ENCODE results near the gene NOTO.
"Not testable (repeated sequence)": the region's sequence is repeated elsewhere in the genome, so short reads cannot be mapped to it uniquely, and the experiment has no call there.

Gene NOTO

GRCh38 chr2:73166813-73167212 lies 35.6 kb upstream of the NOTO start:
- not testable (repeated sequence) for H3K4me2 ChIP-seq (ENCODE audit: low read length); H4K8ac ChIP-seq (ENCODE audit: low read depth, low read length); H3K27ac ChIP-seq (ENCODE audit: low read depth, low read length); H3K56ac ChIP-seq (ENCODE audit: low read length); DNase-seq; H3K79me1 ChIP-seq (ENCODE audit: low read length); H2BK120ac ChIP-seq (ENCODE audit: low read depth, low read length); H2BK15ac ChIP-seq (replicated peaks; ENCODE audit: low read depth); H3K4me3 ChIP-seq (ENCODE audit: low read length); H2BK5ac ChIP-seq (ENCODE audit: low read length); H3K4ac ChIP-seq (ENCODE audit: low read depth, low read length); H2AK5ac ChIP-seq (ENCODE audit: low read length); H3K23ac ChIP-seq (ENCODE audit: low read length); H3K18ac ChIP-seq (ENCODE audit: low read length); H4K5ac ChIP-seq (ENCODE audit: low read length); H3K9ac ChIP-seq (ENCODE audit: low read length); H3K36me3 ChIP-seq (ENCODE audit: control insufficient read depth, insufficient read depth, low read length); H3K79me2 ChIP-seq (ENCODE audit: control insufficient read depth, insufficient read depth, low read length); H3K27me3 ChIP-seq (ENCODE audit: insufficient read depth, low read length, poor library complexity); H3K4me1 ChIP-seq (ENCODE audit: control insufficient read depth, low read depth, low read length)
- no CpG with 5 or more reads among the region's 8 CpGs for WGBS (ENCODE audit: extremely low coverage, insufficient coverage, low lambda C conversion rate)

- H3K4me2 ChIP-seq (ENCODE audit: low read length); H3K79me1 ChIP-seq (ENCODE audit: low read length); H4K8ac ChIP-seq (ENCODE audit: low read depth, low read length); H3K27me3 ChIP-seq (ENCODE audit: insufficient read depth, low read length, poor library complexity); DNase-seq; H3K4me1 ChIP-seq (ENCODE audit: control insufficient read depth, low read depth, low read length); H3K4ac ChIP-seq (ENCODE audit: low read depth, low read length); H2BK5ac ChIP-seq (ENCODE audit: low read length); H3K56ac ChIP-seq (ENCODE audit: low read length); H2BK120ac ChIP-seq (ENCODE audit: low read depth, low read length); H2BK15ac ChIP-seq (replicated peaks; ENCODE audit: low read depth); H3K36me3 ChIP-seq (ENCODE audit: control insufficient read depth, insufficient read depth, low read length); H3K79me2 ChIP-seq (ENCODE audit: control insufficient read depth, insufficient read depth, low read length); H3K4me3 ChIP-seq (ENCODE audit: low read length); H2AK5ac ChIP-seq (ENCODE audit: low read length); H3K9ac ChIP-seq (ENCODE audit: low read length); H3K18ac ChIP-seq (ENCODE audit: low read length); H3K23ac ChIP-seq (ENCODE audit: low read length); H4K5ac ChIP-seq (ENCODE audit: low read length); H3K27ac ChIP-seq (ENCODE audit: low read depth, low read length): not testable (repeated sequence)
Observed at GRCh38 chr2:73168348-73168747, 34.0 kb upstream of the NOTO start.

- no CpG with 5 or more reads among the region's 7 CpGs for WGBS (ENCODE audit: extremely low coverage, insufficient coverage, low lambda C conversion rate)
- not testable (repeated sequence) for H2BK15ac ChIP-seq (replicated peaks; ENCODE audit: low read depth); H3K23ac ChIP-seq (ENCODE audit: low read length); H3K27me3 ChIP-seq (ENCODE audit: insufficient read depth, low read length, poor library complexity); H3K36me3 ChIP-seq (ENCODE audit: control insufficient read depth, insufficient read depth, low read length); H3K4ac ChIP-seq (ENCODE audit: low read depth, low read length); H3K79me2 ChIP-seq (ENCODE audit: control insufficient read depth, insufficient read depth, low read length); H3K27ac ChIP-seq (ENCODE audit: low read depth, low read length); H4K5ac ChIP-seq (ENCODE audit: low read length); H4K8ac ChIP-seq (ENCODE audit: low read depth, low read length); H3K4me3 ChIP-seq (ENCODE audit: low read length); H2BK120ac ChIP-seq (ENCODE audit: low read depth, low read length); H3K4me2 ChIP-seq (ENCODE audit: low read length); H3K18ac ChIP-seq (ENCODE audit: low read length); H3K4me1 ChIP-seq (ENCODE audit: control insufficient read depth, low read depth, low read length); H3K79me1 ChIP-seq (ENCODE audit: low read length); H3K9ac ChIP-seq (ENCODE audit: low read length); H2AK5ac ChIP-seq (ENCODE audit: low read length); DNase-seq; H3K56ac ChIP-seq (ENCODE audit: low read length); H2BK5ac ChIP-seq (ENCODE audit: low read length)
Observed at GRCh38 chr2:73170341-73170740, 32.0 kb upstream of the NOTO start.

GRCh38 chr2:73172963-73173362 lies 29.4 kb upstream of the NOTO start:
- Histone ChIP-seq H3K23ac (ENCODE audit: low read length) (no peak overlapping the region), H2AK5ac (ENCODE audit: low read length) (no peak overlapping the region), H3K4ac (ENCODE audit: low read depth, low read length) (no peak overlapping the region), H2BK5ac (ENCODE audit: low read length) (no peak overlapping the region), H3K4me2 (ENCODE audit: low read length) (no peak overlapping the region), H3K4me3 (ENCODE audit: low read length) (no peak overlapping the region), H2BK120ac (ENCODE audit: low read depth, low read length) (no peak overlapping the region), H2BK15ac (replicated peaks; ENCODE audit: low read depth) (no peak overlapping the region), H3K79me2 (ENCODE audit: control insufficient read depth, insufficient read depth, low read length) (no peaks in the 10 kb centered on the region), H4K5ac (ENCODE audit: low read length) (no peak overlapping the region), H3K27me3 (ENCODE audit: insufficient read depth, low read length, poor library complexity) (peaks cover 9% of the 10 kb centered on the region), H3K79me1 (ENCODE audit: low read length) (no peaks in the 10 kb centered on the region), H3K56ac (ENCODE audit: low read length) (no peak overlapping the region), H3K36me3 (ENCODE audit: control insufficient read depth, insufficient read depth, low read length) (no peaks in the 10 kb centered on the region), H3K18ac (ENCODE audit: low read length) (no peak overlapping the region), H4K8ac (ENCODE audit: low read depth, low read length) (no peak overlapping the region), H3K9ac (ENCODE audit: low read length) (no peak overlapping the region), H3K4me1 (ENCODE audit: control insufficient read depth, low read depth, low read length) (peaks cover 2% of the 10 kb centered on the region), H3K27ac (ENCODE audit: low read depth, low read length) (no peak overlapping the region)
- no CpG with 5 or more reads among the region's 6 CpGs for WGBS (ENCODE audit: extremely low coverage, insufficient coverage, low lambda C conversion rate)
- DNase-seq: no peak

- Histone ChIP-seq H3K4me3 (ENCODE audit: low read length) (no peak overlapping the region), H2BK15ac (replicated peaks; ENCODE audit: low read depth) (no peak overlapping the region), H3K4ac (ENCODE audit: low read depth, low read length) (no peak overlapping the region), H3K27me3 (ENCODE audit: insufficient read depth, low read length, poor library complexity) (peaks cover 9% of the 10 kb centered on the region), H3K4me2 (ENCODE audit: low read length) (no peak overlapping the region), H3K27ac (ENCODE audit: low read depth, low read length) (no peak overlapping the region), H4K8ac (ENCODE audit: low read depth, low read length) (no peak overlapping the region), H2BK120ac (ENCODE audit: low read depth, low read length) (no peak overlapping the region), H3K9ac (ENCODE audit: low read length) (no peak overlapping the region), H3K4me1 (ENCODE audit: control insufficient read depth, low read depth, low read length) (peaks cover 2% of the 10 kb centered on the region), H3K79me2 (ENCODE audit: control insufficient read depth, insufficient read depth, low read length) (no peaks in the 10 kb centered on the region), H3K56ac (ENCODE audit: low read length) (no peak overlapping the region), H4K5ac (ENCODE audit: low read length) (no peak overlapping the region), H2BK5ac (ENCODE audit: low read length) (no peak overlapping the region), H2AK5ac (ENCODE audit: low read length) (no peak overlapping the region), H3K36me3 (ENCODE audit: control insufficient read depth, insufficient read depth, low read length) (no peaks in the 10 kb centered on the region), H3K79me1 (ENCODE audit: low read length) (no peaks in the 10 kb centered on the region), H3K18ac (ENCODE audit: low read length) (no peak overlapping the region), H3K23ac (ENCODE audit: low read length) (no peak overlapping the region)
- no CpG with 5 or more reads among the region's 7 CpGs for WGBS (ENCODE audit: extremely low coverage, insufficient coverage, low lambda C conversion rate)
- DNase-seq: no peak
Observed at GRCh38 chr2:73173781-73174180, 28.6 kb upstream of the NOTO start.

- WGBS (ENCODE audit: extremely low coverage, insufficient coverage, low lambda C conversion rate): no CpG with 5 or more reads among the region's 10 CpGs
- Histone ChIP-seq H3K23ac (ENCODE audit: low read length) (no peak overlapping the region), H2AK5ac (ENCODE audit: low read length) (no peak overlapping the region), H3K9ac (ENCODE audit: low read length) (no peak overlapping the region), H3K4me1 (ENCODE audit: control insufficient read depth, low read depth, low read length) (peaks cover 2% of the 10 kb centered on the region), H4K8ac (ENCODE audit: low read depth, low read length) (no peak overlapping the region), H3K56ac (ENCODE audit: low read length) (no peak overlapping the region), H3K18ac (ENCODE audit: low read length) (no peak overlapping the region), H2BK5ac (ENCODE audit: low read length) (no peak overlapping the region), H3K79me1 (ENCODE audit: low read length) (no peaks in the 10 kb centered on the region), H3K36me3 (ENCODE audit: control insufficient read depth, insufficient read depth, low read length) (no peaks in the 10 kb centered on the region), H3K4me3 (ENCODE audit: low read length) (no peak overlapping the region), H3K4ac (ENCODE audit: low read depth, low read length) (no peak overlapping the region), H2BK120ac (ENCODE audit: low read depth, low read length) (no peak overlapping the region), H4K5ac (ENCODE audit: low read length) (no peak overlapping the region), H3K79me2 (ENCODE audit: control insufficient read depth, insufficient read depth, low read length) (no peaks in the 10 kb centered on the region), H3K27me3 (ENCODE audit: insufficient read depth, low read length, poor library complexity) (peaks cover 9% of the 10 kb centered on the region), H3K4me2 (ENCODE audit: low read length) (no peak overlapping the region), H2BK15ac (replicated peaks; ENCODE audit: low read depth) (no peak overlapping the region), H3K27ac (ENCODE audit: low read depth, low read length) (no peak overlapping the region)
- DNase-seq: no peak
Observed at GRCh38 chr2:73174244-73174643, 28.1 kb upstream of the NOTO start.
